Uterus (tissue), 4 donors: ENCODE results near the gene TOP1. TPM values are rescaled to one million over a fixed set of nuclear protein-coding genes. Genes with fewer than 3 reads are reported as not detected.

ENCODE experiments used
- DNase-seq, 2 donors: peaks; one replicate each; pipeline ENCODE4 v3.0.0-alpha.2; 2019 to 2020
- H3K27ac ChIP-seq, 2 donors: fragments of 200-600 bp; sonication (generic); 1 replicate in 1 of 2; 2 replicates in 1 of 2; pipeline ENCODE4 v1.5.1; 2016 to 2018
- H3K27me3 ChIP-seq, 2 donors: fragments of 200-600 bp; sonication (generic); one replicate each; pipeline ENCODE4 v1.5.1; 2018 to 2019; ENCODE audit warnings: control low read depth in 1 of 2
- H3K36me3 ChIP-seq, 2 donors: fragments of 200-600 bp; sonication (generic); one replicate each; pipeline ENCODE4 v1.5.1; 2019; ENCODE audit warnings: control low read depth in 1 of 2
- H3K4me1 ChIP-seq, 2 donors: fragments of 200-600 bp; sonication (generic); one replicate each; pipeline ENCODE4 v1.5.1; 2018 to 2019; ENCODE audit warnings: control low read depth in 1 of 2
- H3K4me3 ChIP-seq, 2 donors: fragments of 200-600 bp; sonication (generic); 1 replicate in 1 of 2; 2 replicates in 1 of 2; pipeline ENCODE4 v1.5.1; 2018 to 2019; ENCODE audit warnings: mild to moderate bottlenecking in 1 of 2
- H3K9me3 ChIP-seq, 2 donors: fragments of 200-600 bp; sonication (generic); one replicate each; pipeline ENCODE4 v1.5.1; 2019; ENCODE audit warnings: control low read depth in 1 of 2
- CTCF ChIP-seq, 4 experiments: fragments of 200-600 bp in 2 of 4; fragments of 450-650 bp in 2 of 4; sonication (generic) in 2 of 4; IDR thresholded peaks; one replicate each; pipeline ENCODE4 v1.5.1; 2016 to 2019; ENCODE audit warnings: antibody characterized with exemption in 4 of 4, mild to moderate bottlenecking in 2 of 4, moderate library complexity in 1 of 4
- POLR2A ChIP-seq, 2 donors: fragments of 450-650 bp; IDR thresholded peaks; one replicate each; pipeline ENCODE4 v1.6.1; 2016; ENCODE audit warnings: antibody characterized with exemption in 2 of 2, mild to moderate bottlenecking in 1 of 2, moderate library complexity in 1 of 2
- intact Hi-C: fragments of 100-400 bp; cut with DNase I; formaldehyde crosslinking; loops from one replicate; pipeline ENCODE4 v1.15.1; 2023; ENCODE audit warnings: low total_unique reads
- total RNA-seq, 4 donors: library from RNA; depleted of rRNA in 3 of 4; stranded (reverse); fragments of >200 nt in 3 of 4; gene quantifications; one replicate each; pipeline versions ENCODE4 v1.1.0 to v1.2.4, GENCODE V29; 2014 to 2023
- donor health status: DM: yes; HTN: yes; CAD: no.

The TOP1 gene
- total RNA-seq, 4 donors from 2014 or later = 20.5 to 47.1 (median 35.4) TPM

- H3K27ac ChIP-seq = no peak overlapping the region
- TF ChIP-seq CTCF (IDR thresholded peaks at IDR 0.05) = no peak
- no peak for TF ChIP-seq POLR2A (IDR thresholded peaks at IDR 0.05)
- no peaks in the 10 kb centered on the region for H3K9me3 ChIP-seq
- H3K4me3 ChIP-seq = no peak overlapping the region
- intact Hi-C loops = loop anchor here (10.0 kb wide), 1 partner anchor 98 kb away; no protein-coding TSS in a partner anchor
- no peak for DNase-seq
- H3K4me1 ChIP-seq = no peaks in the 10 kb centered on the region
- no peaks in the 10 kb centered on the region for H3K27me3 ChIP-seq
- H3K36me3 ChIP-seq = no peaks in the 10 kb centered on the region
Measured at GRCh38 chr20:40997116-40997515, 31.5 kb upstream of the TOP1 start.

GRCh38 chr20:40999841-41000240, 28.8 kb upstream of the TOP1 start:
- TF ChIP-seq POLR2A (IDR thresholded peaks at IDR 0.05) (no peak), CTCF (IDR thresholded peaks at IDR 0.05) (no peak)
- Histone ChIP-seq H3K9me3 (no peaks in the 10 kb centered on the region), H3K36me3 (no peaks in the 10 kb centered on the region), H3K4me3 (no peak overlapping the region), H3K27ac (no peak overlapping the region), H3K27me3 (no peaks in the 10 kb centered on the region), H3K4me1 (no peaks in the 10 kb centered on the region)
- intact Hi-C loops = loop anchor here (10.0 kb wide), 1 partner anchor 95 kb away; no protein-coding TSS in a partner anchor
- DNase-seq = no peak

- Histone ChIP-seq H3K27ac (no peak overlapping the region), H3K4me3 (no peak overlapping the region)
- intact Hi-C loops = no loop called here
Measured at GRCh38 chr20:41000628-41001027, 28.0 kb upstream of the TOP1 start.

GRCh38 chr20:41001497-41001896, 27.1 kb upstream of the TOP1 start:
- Histone ChIP-seq H3K9me3 (no peaks in the 10 kb centered on the region), H3K4me1 (no peaks in the 10 kb centered on the region), H3K4me3 (no peak overlapping the region), H3K36me3 (no peaks in the 10 kb centered on the region), H3K27ac (no peak overlapping the region), H3K27me3 (no peaks in the 10 kb centered on the region)
- intact Hi-C loops = no loop called here
- DNase-seq = no peak
- TF ChIP-seq POLR2A (IDR thresholded peaks at IDR 0.05) = no peak
- no peak for TF ChIP-seq CTCF (IDR thresholded peaks at IDR 0.05)

More at GRCh38 chr20:41000628-41001027, 28.0 kb upstream of the TOP1 start:
- H3K4me1 ChIP-seq = no peaks in the 10 kb centered on the region
- no peaks in the 10 kb centered on the region for H3K9me3 ChIP-seq
- no peak for DNase-seq
- no peak for TF ChIP-seq POLR2A (IDR thresholded peaks at IDR 0.05)
- TF ChIP-seq CTCF (IDR thresholded peaks at IDR 0.05) = no peak
- no peaks in the 10 kb centered on the region for H3K36me3 ChIP-seq
- H3K27me3 ChIP-seq = no peaks in the 10 kb centered on the region

GRCh38 chr20:41002842-41003142, 25.8 kb upstream of the TOP1 start:
- H3K27ac ChIP-seq = peak overlapping the region; percentile 75 to 81
- intact Hi-C loops = no loop called here
- TF ChIP-seq CTCF (IDR thresholded peaks at IDR 0.05) (no peak), POLR2A (IDR thresholded peaks at IDR 0.05) (no peak)

More at GRCh38 chr20:41002842-41003142, 25.8 kb upstream of the TOP1 start:
- no peak for DNase-seq
- no peaks in the 10 kb centered on the region for H3K27me3 ChIP-seq
- no peaks in the 10 kb centered on the region for H3K36me3 ChIP-seq
- H3K9me3 ChIP-seq = no peaks in the 10 kb centered on the region
- H3K4me1 ChIP-seq = no peaks in the 10 kb centered on the region
- no peak overlapping the region for H3K4me3 ChIP-seq
